Upper lobe of left lung (tissue), 4 donors: ENCODE data around the gene CPO.

Source experiments
- CTCF ChIP-seq, 6 experiments: fragments of 450-650 bp in 4 of 6; fragments of 200-600 bp in 2 of 6; sonication (generic) in 2 of 6; IDR thresholded peaks; one replicate each; pipeline ENCODE4 v1.5.1; 2016 to 2019; ENCODE audit warnings: antibody characterized with exemption in 6 of 6
- POLR2AphosphoS5 ChIP-seq, 2 donors: sonication (generic); formaldehyde crosslinking; IDR thresholded peaks; one replicate each; pipeline ENCODE4 v1.5.1; 2017; ENCODE audit warnings: antibody characterized with exemption in 2 of 2

GRCh38 chr2:206982360-206982955, 43.1 kb downstream of the CPO start:
- TF ChIP-seq POLR2AphosphoS5 (IDR thresholded peaks at IDR 0.05) (no peak), CTCF (IDR thresholded peaks at IDR 0.05) (no peak)
